Suprapubic skin (tissue), 4 donors: ENCODE data around the gene SLC26A8. TPM values are rescaled to one million over a fixed set of nuclear protein-coding genes. Genes with fewer than 3 reads are reported as not detected.

Experiments
- DNase-seq, 2 donors: peaks; one replicate each; pipeline ENCODE4 v3.0.0-alpha.2; 2019; ENCODE audit warnings: low spot score in 2 of 2
- H3K27ac ChIP-seq: fragments of 200-600 bp; sonication (generic); one replicate; pipeline ENCODE4 v1.5.1; 2019
- H3K27me3 ChIP-seq: fragments of 200-600 bp; sonication (generic); one replicate; pipeline ENCODE4 v1.5.1; 2019
- H3K36me3 ChIP-seq: fragments of 200-600 bp; sonication (generic); one replicate; pipeline ENCODE4 v1.5.1; 2019
- H3K4me1 ChIP-seq: fragments of 200-600 bp; sonication (generic); one replicate; pipeline ENCODE4 v1.5.1; 2019
- H3K4me3 ChIP-seq: fragments of 200-600 bp; sonication (generic); one replicate; pipeline ENCODE4 v1.5.1; 2019; ENCODE audit warnings: mild to moderate bottlenecking
- H3K9me3 ChIP-seq: fragments of 200-600 bp; sonication (generic); one replicate; pipeline ENCODE4 v1.5.1; 2019
- EP300 ChIP-seq: sonication (generic); formaldehyde crosslinking; IDR thresholded peaks from one replicate; pipeline ENCODE4 v1.6.1; 2017; ENCODE audit warnings: antibody characterized with exemption
- POLR2A ChIP-seq, 2 donors: fragments of 450-650 bp; IDR thresholded peaks; one replicate each; pipeline ENCODE4 v1.6.1; 2017; ENCODE audit warnings: antibody characterized with exemption in 2 of 2, mild to moderate bottlenecking in 2 of 2, moderate library complexity in 2 of 2
- POLR2AphosphoS5 ChIP-seq, 3 donors: sonication (generic); formaldehyde crosslinking; IDR thresholded peaks; one replicate each; pipeline ENCODE4 v1.6.1; 2017; ENCODE audit warnings: antibody characterized with exemption in 3 of 3
- WGBS: methylation state at CpG from one replicate; pipeline ENCODE4 v1.1.5; 2018; 5-methylcytosine and 5-hydroxymethylcytosine counted together
- total RNA-seq, 4 donors: library from RNA; depleted of rRNA; stranded (reverse); fragments of >200 nt; gene quantifications; one replicate each; pipeline ENCODE4 v1.1.0, GENCODE V29; 2016
- TF ChIP-seq, protein P1 (sequence below), 2 donors: fragments of 200-600 bp in 1 of 2; fragments of 450-650 bp in 1 of 2; sonication (generic) in 1 of 2; IDR thresholded peaks; one replicate each; pipeline ENCODE4 v1.5.1; 2016 to 2019; ENCODE audit warnings: antibody characterized with exemption in 2 of 2, mild to moderate bottlenecking in 1 of 2, moderate library complexity in 1 of 2

Gene SLC26A8
- total RNA-seq, 4 donors from 2014 or later: not detected

DNA sequence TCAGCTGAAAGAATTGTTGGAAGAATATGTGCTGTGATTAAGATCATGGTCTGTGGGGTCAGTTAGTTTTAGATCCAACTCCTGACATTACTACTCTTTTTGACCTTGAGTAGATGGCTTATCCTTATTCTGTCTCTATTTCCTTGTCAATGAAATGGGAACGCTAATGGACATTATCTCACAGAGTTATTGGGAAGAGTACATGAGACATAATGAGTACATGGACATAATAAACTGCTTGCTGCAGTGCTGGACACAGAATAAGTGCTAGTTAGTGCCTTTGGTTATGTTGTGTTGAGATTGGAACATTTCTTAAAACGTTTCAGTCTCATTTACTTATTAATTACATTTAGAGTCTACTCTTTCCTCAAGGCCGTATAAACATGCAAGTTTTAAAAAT, 45.8 kb upstream of the SLC26A8 start:
- TF ChIP-seq POLR2AphosphoS5 (IDR thresholded peaks at IDR 0.05): no peak
- TF ChIP-seq, protein P1, sequence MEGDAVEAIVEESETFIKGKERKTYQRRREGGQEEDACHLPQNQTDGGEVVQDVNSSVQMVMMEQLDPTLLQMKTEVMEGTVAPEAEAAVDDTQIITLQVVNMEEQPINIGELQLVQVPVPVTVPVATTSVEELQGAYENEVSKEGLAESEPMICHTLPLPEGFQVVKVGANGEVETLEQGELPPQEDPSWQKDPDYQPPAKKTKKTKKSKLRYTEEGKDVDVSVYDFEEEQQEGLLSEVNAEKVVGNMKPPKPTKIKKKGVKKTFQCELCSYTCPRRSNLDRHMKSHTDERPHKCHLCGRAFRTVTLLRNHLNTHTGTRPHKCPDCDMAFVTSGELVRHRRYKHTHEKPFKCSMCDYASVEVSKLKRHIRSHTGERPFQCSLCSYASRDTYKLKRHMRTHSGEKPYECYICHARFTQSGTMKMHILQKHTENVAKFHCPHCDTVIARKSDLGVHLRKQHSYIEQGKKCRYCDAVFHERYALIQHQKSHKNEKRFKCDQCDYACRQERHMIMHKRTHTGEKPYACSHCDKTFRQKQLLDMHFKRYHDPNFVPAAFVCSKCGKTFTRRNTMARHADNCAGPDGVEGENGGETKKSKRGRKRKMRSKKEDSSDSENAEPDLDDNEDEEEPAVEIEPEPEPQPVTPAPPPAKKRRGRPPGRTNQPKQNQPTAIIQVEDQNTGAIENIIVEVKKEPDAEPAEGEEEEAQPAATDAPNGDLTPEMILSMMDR (IDR thresholded peaks at IDR 0.05): no peak
- no peak for TF ChIP-seq POLR2A (IDR thresholded peaks at IDR 0.05)
- TF ChIP-seq EP300: no peak
- Histone ChIP-seq H3K4me1 (peaks cover 32% of the 10 kb centered on the region), H3K27ac (no peak overlapping the region), H3K27me3 (no peaks in the 10 kb centered on the region), H3K9me3 (no peaks in the 10 kb centered on the region), H3K36me3 (no peaks in the 10 kb centered on the region), H3K4me3 (no peak overlapping the region)
- 81% methylated on average over 3 of the region's 3 CpGs for WGBS
- DNase-seq: no peak

DNA sequence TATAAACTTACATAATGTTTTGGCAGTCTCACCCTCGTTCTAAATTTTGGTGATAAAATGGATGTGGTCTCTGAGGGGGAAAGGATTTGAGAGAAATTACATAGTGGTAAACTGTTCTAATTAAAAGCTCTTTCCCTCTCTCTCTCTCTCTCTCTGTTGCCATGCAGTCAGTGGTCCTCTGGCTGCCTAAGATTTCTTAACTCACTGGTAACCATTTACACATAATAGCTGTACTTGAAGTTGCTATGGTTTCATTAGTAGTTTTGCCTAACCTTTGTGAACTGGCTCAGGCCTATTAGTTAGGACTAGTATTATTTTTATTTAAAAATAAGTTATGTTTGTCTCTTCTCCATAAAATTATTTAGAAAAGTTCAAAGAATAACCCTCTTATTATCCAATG, 45.1 kb upstream of the SLC26A8 start:
- DNase-seq: no peak
- Histone ChIP-seq H3K9me3 (no peaks in the 10 kb centered on the region), H3K4me1 (peaks cover 38% of the 10 kb centered on the region), H3K36me3 (no peaks in the 10 kb centered on the region), H3K27ac (no peak overlapping the region), H3K4me3 (no peak overlapping the region), H3K27me3 (no peaks in the 10 kb centered on the region)
- TF ChIP-seq EP300 (no peak), POLR2A (IDR thresholded peaks at IDR 0.05) (no peak), POLR2AphosphoS5 (IDR thresholded peaks at IDR 0.05) (no peak)
- TF ChIP-seq, protein P1 (IDR thresholded peaks at IDR 0.05): no peak
- WGBS: 45% methylated on average over 1 of the region's 1 CpG

- Histone ChIP-seq H3K27ac (no peak overlapping the region), H3K36me3 (no peaks in the 10 kb centered on the region), H3K4me3 (no peak overlapping the region), H3K9me3 (no peaks in the 10 kb centered on the region), H3K4me1 (peaks cover 48% of the 10 kb centered on the region), H3K27me3 (no peaks in the 10 kb centered on the region)
- 85% methylated on average over 3 of the region's 3 CpGs for WGBS
- no peak for TF ChIP-seq POLR2AphosphoS5 (IDR thresholded peaks at IDR 0.05)
- TF ChIP-seq EP300: no peak
- TF ChIP-seq, protein P1 (IDR thresholded peaks at IDR 0.05): no peak
- no peak for TF ChIP-seq POLR2A (IDR thresholded peaks at IDR 0.05)
- no peak for DNase-seq
Observed at GRCh38 chr6:36068586-36068985, 44.1 kb upstream of the SLC26A8 start.

- Histone ChIP-seq H3K4me1 (peaks cover 49% of the 10 kb centered on the region), H3K27ac (no peak overlapping the region), H3K4me3 (no peak overlapping the region), H3K9me3 (no peaks in the 10 kb centered on the region), H3K27me3 (no peaks in the 10 kb centered on the region), H3K36me3 (no peaks in the 10 kb centered on the region)
- DNase-seq: no peak
- no peak for TF ChIP-seq POLR2A (IDR thresholded peaks at IDR 0.05)
- TF ChIP-seq POLR2AphosphoS5 (IDR thresholded peaks at IDR 0.05): no peak
- no peak for TF ChIP-seq EP300
- TF ChIP-seq, protein P1 (IDR thresholded peaks at IDR 0.05): no peak
Observed at GRCh38 chr6:36068012-36068392, 43.6 kb upstream of the SLC26A8 start.

- peaks cover 49% of the 10 kb centered on the region for H3K4me1 ChIP-seq
- DNase-seq: no peak
- no peaks in the 10 kb centered on the region for H3K27me3 ChIP-seq
- TF ChIP-seq, protein P1 (IDR thresholded peaks at IDR 0.05): no peak
- TF ChIP-seq POLR2AphosphoS5 (IDR thresholded peaks at IDR 0.05) (no peak), EP300 (no peak), POLR2A (IDR thresholded peaks at IDR 0.05) (no peak)
- no peaks in the 10 kb centered on the region for H3K9me3 ChIP-seq
- H3K36me3 ChIP-seq: no peaks in the 10 kb centered on the region
- no peak overlapping the region for H3K4me3 ChIP-seq
- 69% methylated on average over 3 of the region's 3 CpGs for WGBS
- no peak overlapping the region for H3K27ac ChIP-seq
Observed at GRCh38 chr6:36067374-36068011, 43.1 kb upstream of the SLC26A8 start.
